A549 treated with CpdA at 1 μM for 4 hours (cell line): ENCODE data around the gene BEST4. TPM values are rescaled to one million over a fixed set of nuclear protein-coding genes. Genes with fewer than 3 reads are reported as not detected.

Experiments
- total RNA-seq: library from RNA; stranded (reverse); fragments of 200-300 nt; extraction: Qiagen RNA extraction; gene quantifications from 5 replicates; pipeline ENCODE4 v1.2.3, GENCODE V29; 2022; ENCODE audit warnings: low read depth

The BEST4 gene
- total RNA-seq = 0.29 to 0.44 TPM (median 0.30 TPM) in 5 replicates

GRCh38 chr1:44788120-44788860, at the start of gene BEST4:
Gene BEST4 (minus strand): TSS chr1:44788170. CDS start chr1:44787705, 465 bp downstream.

GRCh38 chr1:44808063-44808937, 20.3 kb upstream of the BEST4 start, which contains the start of gene BTBD19:
Gene BTBD19 (plus strand): TSS chr1:44808523. CDS start chr1:44808821, 298 bp downstream.

GRCh38 chr1:44806704-44807363, 18.9 kb upstream of the BEST4 start, which contains the start of gene DYNLT4:
Gene DYNLT4 (minus strand): TSS chr1:44807351. CDS start chr1:44806668, 683 bp downstream.

GRCh38 chr1:44799770-44800584, 12.0 kb upstream of the BEST4 start, which contains the start of gene PLK3:
Gene PLK3 (plus strand): TSS chr1:44800377. CDS start chr1:44800464, 87 bp downstream.

GRCh38 chr1:44775078-44775929, 12.7 kb downstream of the BEST4 start, which contains the start of gene RPS8:
Gene RPS8 (plus strand): TSS chr1:44775540. CDS start chr1:44775597, 57 bp downstream.

GRCh38 chr1:44739307-44740178, 48.4 kb downstream of the BEST4 start, which contains the start of gene KIF2C:
Gene KIF2C (plus strand): TSS chr1:44739837. CDS start chr1:44739933, 96 bp downstream.

Other genes with a start within 250 kb of the BEST4 start
- gene TMEM53, start 113.7 kb downstream of the BEST4 start, total RNA-seq = 7.1 to 9.2 TPM (median 8.4 TPM) in 5 replicates
- 0.48 to 1.1 TPM (median 0.66 TPM) in 5 replicates for gene ARMH1, start 113.5 kb downstream of the BEST4 start, total RNA-seq
- not detected in 5 replicates for gene RNU5D-1, start 57.0 kb downstream of the BEST4 start, total RNA-seq
- 37.1 to 47.6 TPM (median 39.4 TPM) in 5 replicates for gene KIF2C, start 48.3 kb downstream of the BEST4 start, total RNA-seq
- gene RPS8, start 12.6 kb downstream of the BEST4 start, total RNA-seq = 1,576 to 1,761 TPM (median 1,722 TPM) in 5 replicates
- 13.8 to 17.7 TPM (median 15.6 TPM) in 5 replicates for gene PLK3, start 12.2 kb upstream of the BEST4 start, total RNA-seq
- gene DYNLT4, start 19.2 kb upstream of the BEST4 start, total RNA-seq = 0.29 to 0.70 TPM (median 0.57 TPM) in 5 replicates
- gene BTBD19, start 20.4 kb upstream of the BEST4 start, total RNA-seq = 2.4 to 3.8 TPM (median 2.6 TPM) in 5 replicates
- gene PTCH2, start 55.1 kb upstream of the BEST4 start, total RNA-seq = 0.17 to 0.31 TPM (median 0.21 TPM) in 5 replicates
- 18.6 to 22.2 TPM (median 20.0 TPM) in 5 replicates for gene EIF2B3, start 198.4 kb upstream of the BEST4 start, total RNA-seq
- 14.1 to 19.8 TPM (median 18.0 TPM) in 5 replicates for gene HECTD3, start 223.2 kb upstream of the BEST4 start, total RNA-seq
- gene UROD, start 224.1 kb upstream of the BEST4 start, total RNA-seq = 42.7 to 48.2 TPM (median 44.7 TPM) in 5 replicates